Panc1 (cell line): Measurements from ENCODE around the gene DOCK1. TPM values are rescaled to one million over a fixed set of nuclear protein-coding genes. Genes with fewer than 3 reads are reported as not detected.

Experiments used
- ATAC-seq: fragments of 200-7000 bp; cut with Tn5 transposase; 2 replicates; pipeline ENCODE4 v1.9.1; 2020; ENCODE audit warnings: mild to moderate bottlenecking, moderate library complexity
- BruUV-seq: library from RNA; stranded (reverse); fragments of 400-500 nt; replicated peaks from 2 replicates; lab custom pipeline; 2021; lab: Mats Ljungman, UMichigan
- CTCF ChIA-PET: fragments of 300-600 bp; sonication (Branson Sonifier 250); formaldehyde crosslinking; loops from one replicate; lab custom pipeline; 2022; ENCODE audit warnings: antibody characterized with exemption; lab: Charles Lee
- POLR2A ChIA-PET: fragments of 300-600 bp; sonication (Branson Sonifier 250); formaldehyde crosslinking; loops from one replicate; lab custom pipeline; 2022; ENCODE audit warnings: antibody characterized with exemption; lab: Charles Lee
- DNase-seq: peaks from one replicate; pipeline ENCODE4 v3.0.0-alpha.2; 2010; ENCODE audit warnings: low read depth, low spot score
- H3K27ac ChIP-seq: 2 replicates; pipeline ENCODE4 v1.5.1; 2011; ENCODE audit warnings: mild to moderate bottlenecking, low read length, inconsistent platforms
- H3K27me3 ChIP-seq: fragments of 200-500 bp; sonication (Bioruptor generic); 2 replicates; pipeline ENCODE4 v1.6.0; 2014; ENCODE audit warnings: low read length, inconsistent platforms; ENCODE audit not compliant: control insufficient read depth, insufficient read depth
- H3K36me3 ChIP-seq: fragments of 200-500 bp; sonication (Bioruptor generic); 2 replicates; pipeline ENCODE4 v1.5.1; 2014; ENCODE audit warnings: inconsistent platforms, mild to moderate bottlenecking, low read length, moderate library complexity; ENCODE audit not compliant: control insufficient read depth, insufficient read depth
- H3K4me1 ChIP-seq: 2 replicates; pipeline ENCODE4 v1.5.1; 2011; ENCODE audit warnings: inconsistent platforms, mild to moderate bottlenecking, low read length, moderate library complexity; ENCODE audit not compliant: control insufficient read depth, insufficient read depth
- H3K4me3 ChIP-seq, 2 experiments: 2 replicates each; pipeline ENCODE4 v1.5.1; 2011 to 2012; ENCODE audit warnings: low read depth in 2 of 2, low read length in 2 of 2, mild to moderate bottlenecking in 2 of 2, inconsistent platforms in 1 of 2, moderate library complexity in 1 of 2
- H3K9me3 ChIP-seq: fragments of 200-500 bp; sonication (Bioruptor generic); 2 replicates; pipeline ENCODE4 v1.5.1; 2014; ENCODE audit warnings: low read depth, mild to moderate bottlenecking, inconsistent platforms, low read length, moderate library complexity; ENCODE audit not compliant: control insufficient read depth, insufficient read depth
- POLR2AphosphoS5 ChIP-seq: IDR thresholded peaks from 2 replicates; pipeline ENCODE4 v1.6.1; 2012; ENCODE audit warnings: mild to moderate bottlenecking, low read depth, low read length, moderate library complexity
- SIN3A ChIP-seq: IDR thresholded peaks from 2 replicates; pipeline ENCODE4 v1.6.1; 2012; ENCODE audit warnings: low read depth, mild to moderate bottlenecking, low read length, moderate library complexity, borderline replicate concordance; ENCODE audit not compliant: insufficient read depth
- TCF7L2 ChIP-seq: IDR thresholded peaks from 2 replicates; pipeline ENCODE4 v1.6.1; 2011; ENCODE audit warnings: mild to moderate bottlenecking, low read depth, low read length, inconsistent platforms
- in situ Hi-C: cut with HindIII; loops from 2 replicates; pipeline ENCODE4 v1.10.0; 2016; ENCODE audit warnings: low sequenced_read_pairs, low pct_unique_long_range_greater_than_20kb
- intact Hi-C: fragments of 100-400 bp; cut with micrococcal nuclease; formaldehyde crosslinking; loops from one replicate; pipeline ENCODE4 v1.10.0; 2022; ENCODE audit not compliant: unreplicated experiment
- total RNA-seq: library from RNA; stranded (reverse); gene quantifications from one replicate; pipeline ENCODE4 v1.2.1, GENCODE V29; 2021; ENCODE audit not compliant: unreplicated experiment
- TF ChIP-seq, protein P1 (sequence below), 2 experiments: IDR thresholded peaks; 2 replicates each; pipeline ENCODE4 v1.6.1; 2011 to 2012; ENCODE audit warnings: low read depth in 2 of 2, control low read depth in 1 of 2, low read length in 1 of 2, mild to moderate bottlenecking in 1 of 2, moderate library complexity in 1 of 2; ENCODE audit not compliant: insufficient read depth in 1 of 2
- TF ChIP-seq, protein P2 (sequence below): fragments of 450-650 bp; IDR thresholded peaks from 2 replicates; pipeline ENCODE4 v1.5.1; 2017; ENCODE audit warnings: mild to moderate bottlenecking

Gene DOCK1
- total RNA-seq, 1 experiment from 2014 or later: 67.6 TPM

DNA sequence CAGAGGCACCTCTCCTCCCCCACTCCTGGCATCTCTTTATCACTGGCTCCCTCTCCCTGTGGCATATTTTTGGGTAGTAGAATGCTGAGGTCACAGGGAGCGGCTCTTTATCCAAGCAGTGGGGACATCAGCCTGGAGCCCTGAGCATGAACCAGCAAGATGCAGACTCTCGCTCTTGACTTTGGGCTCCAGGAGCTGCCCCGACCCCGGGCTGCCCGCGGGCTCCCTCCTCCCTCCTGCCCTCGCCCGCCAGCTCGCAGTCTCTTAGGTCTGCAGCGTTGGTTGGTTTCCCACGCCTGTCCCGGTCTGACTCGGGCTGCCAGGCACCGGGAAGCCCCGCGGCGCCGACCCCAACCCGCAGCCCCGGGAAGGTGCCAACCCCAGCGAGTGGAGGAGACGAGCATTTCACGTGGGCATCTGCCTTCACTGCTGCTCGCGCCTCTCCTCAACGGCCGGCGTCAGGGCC, 289.8 kb downstream of the DOCK1 start:
- no TSS peak for BruUV-seq
- POLR2A ChIA-PET: no interaction called here

DNA sequence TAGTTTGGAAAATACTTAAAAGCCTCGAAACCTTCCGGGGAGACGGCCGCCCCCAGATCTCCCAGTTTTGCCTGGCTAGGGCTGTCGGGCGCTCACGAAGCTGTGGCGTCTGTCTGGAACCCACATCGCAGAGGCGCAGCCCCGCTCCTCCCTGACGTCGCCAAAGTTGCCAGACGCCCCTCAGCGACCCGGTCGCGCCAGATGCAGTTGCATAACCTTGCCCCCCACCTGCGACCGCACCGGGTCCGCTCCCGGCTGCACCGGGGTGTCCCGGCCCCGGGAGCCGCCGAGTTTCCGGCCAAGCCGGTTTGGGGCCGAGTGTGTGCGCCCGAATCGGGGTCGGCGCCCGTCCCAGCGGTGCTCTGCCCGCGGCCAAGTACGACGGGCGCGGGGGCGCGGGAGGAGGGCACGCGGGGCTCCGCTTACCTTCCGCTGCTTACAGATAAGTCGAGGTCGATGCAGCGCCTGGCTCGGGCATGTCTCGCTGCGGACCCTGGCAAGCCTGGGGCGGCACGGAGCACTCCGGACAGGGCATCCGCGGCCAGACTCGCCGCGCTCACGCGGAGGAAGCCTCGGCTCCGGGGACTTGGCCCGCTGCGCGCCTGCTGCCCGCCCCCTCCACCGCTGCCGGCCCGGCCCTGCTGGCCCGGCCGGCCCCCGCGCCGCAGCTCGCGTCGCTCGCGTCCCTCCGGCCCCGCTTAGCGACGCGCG, 290.5 kb downstream of the DOCK1 start:
- ChIA-PET CTCF (no interaction called here), POLR2A (interaction anchor here (0.5 kb wide), 1 partner anchor 707 kb away, joined by 3 read pairs; no protein-coding TSS in a partner anchor)
- no peaks in the 10 kb centered on the region for H3K9me3 ChIP-seq
- intact Hi-C loops (no loop called here), in situ Hi-C loops (no loop called here)
- DNase-seq (no peak), ATAC-seq (peak; percentile 73)
- H3K36me3 ChIP-seq: no peaks in the 10 kb centered on the region
- TF ChIP-seq SIN3A (no peak), POLR2AphosphoS5 (no peak), TCF7L2 (no peak)
- TF ChIP-seq, protein P1, sequence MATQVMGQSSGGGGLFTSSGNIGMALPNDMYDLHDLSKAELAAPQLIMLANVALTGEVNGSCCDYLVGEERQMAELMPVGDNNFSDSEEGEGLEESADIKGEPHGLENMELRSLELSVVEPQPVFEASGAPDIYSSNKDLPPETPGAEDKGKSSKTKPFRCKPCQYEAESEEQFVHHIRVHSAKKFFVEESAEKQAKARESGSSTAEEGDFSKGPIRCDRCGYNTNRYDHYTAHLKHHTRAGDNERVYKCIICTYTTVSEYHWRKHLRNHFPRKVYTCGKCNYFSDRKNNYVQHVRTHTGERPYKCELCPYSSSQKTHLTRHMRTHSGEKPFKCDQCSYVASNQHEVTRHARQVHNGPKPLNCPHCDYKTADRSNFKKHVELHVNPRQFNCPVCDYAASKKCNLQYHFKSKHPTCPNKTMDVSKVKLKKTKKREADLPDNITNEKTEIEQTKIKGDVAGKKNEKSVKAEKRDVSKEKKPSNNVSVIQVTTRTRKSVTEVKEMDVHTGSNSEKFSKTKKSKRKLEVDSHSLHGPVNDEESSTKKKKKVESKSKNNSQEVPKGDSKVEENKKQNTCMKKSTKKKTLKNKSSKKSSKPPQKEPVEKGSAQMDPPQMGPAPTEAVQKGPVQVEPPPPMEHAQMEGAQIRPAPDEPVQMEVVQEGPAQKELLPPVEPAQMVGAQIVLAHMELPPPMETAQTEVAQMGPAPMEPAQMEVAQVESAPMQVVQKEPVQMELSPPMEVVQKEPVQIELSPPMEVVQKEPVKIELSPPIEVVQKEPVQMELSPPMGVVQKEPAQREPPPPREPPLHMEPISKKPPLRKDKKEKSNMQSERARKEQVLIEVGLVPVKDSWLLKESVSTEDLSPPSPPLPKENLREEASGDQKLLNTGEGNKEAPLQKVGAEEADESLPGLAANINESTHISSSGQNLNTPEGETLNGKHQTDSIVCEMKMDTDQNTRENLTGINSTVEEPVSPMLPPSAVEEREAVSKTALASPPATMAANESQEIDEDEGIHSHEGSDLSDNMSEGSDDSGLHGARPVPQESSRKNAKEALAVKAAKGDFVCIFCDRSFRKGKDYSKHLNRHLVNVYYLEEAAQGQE (IDR thresholded peaks at IDR 0.05; ENCODE audit: insufficient read depth in 1 of 2, low read depth in 2 of 2, low read length in 1 of 2): no peak
- TF ChIP-seq, protein P2, sequence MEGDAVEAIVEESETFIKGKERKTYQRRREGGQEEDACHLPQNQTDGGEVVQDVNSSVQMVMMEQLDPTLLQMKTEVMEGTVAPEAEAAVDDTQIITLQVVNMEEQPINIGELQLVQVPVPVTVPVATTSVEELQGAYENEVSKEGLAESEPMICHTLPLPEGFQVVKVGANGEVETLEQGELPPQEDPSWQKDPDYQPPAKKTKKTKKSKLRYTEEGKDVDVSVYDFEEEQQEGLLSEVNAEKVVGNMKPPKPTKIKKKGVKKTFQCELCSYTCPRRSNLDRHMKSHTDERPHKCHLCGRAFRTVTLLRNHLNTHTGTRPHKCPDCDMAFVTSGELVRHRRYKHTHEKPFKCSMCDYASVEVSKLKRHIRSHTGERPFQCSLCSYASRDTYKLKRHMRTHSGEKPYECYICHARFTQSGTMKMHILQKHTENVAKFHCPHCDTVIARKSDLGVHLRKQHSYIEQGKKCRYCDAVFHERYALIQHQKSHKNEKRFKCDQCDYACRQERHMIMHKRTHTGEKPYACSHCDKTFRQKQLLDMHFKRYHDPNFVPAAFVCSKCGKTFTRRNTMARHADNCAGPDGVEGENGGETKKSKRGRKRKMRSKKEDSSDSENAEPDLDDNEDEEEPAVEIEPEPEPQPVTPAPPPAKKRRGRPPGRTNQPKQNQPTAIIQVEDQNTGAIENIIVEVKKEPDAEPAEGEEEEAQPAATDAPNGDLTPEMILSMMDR: no peak
- no peak overlapping the region for H3K27ac ChIP-seq
- H3K27me3 ChIP-seq: peaks cover 13% of the 10 kb centered on the region
- BruUV-seq: no TSS peak
- peak overlapping the region; percentile 43 to 46 for H3K4me3 ChIP-seq
- peaks cover 10% of the 10 kb centered on the region; the same call in 1 of the 2 replicates for H3K4me1 ChIP-seq

More for the DNA sequence above, 289.8 kb downstream of the DOCK1 start:
- intact Hi-C loops (no loop called here), in situ Hi-C loops (no loop called here)
- no peak for DNase-seq
- no peak for TF ChIP-seq POLR2AphosphoS5
- TF ChIP-seq, protein P2: no peak
- no peak for TF ChIP-seq SIN3A
- TF ChIP-seq TCF7L2: no peak
- TF ChIP-seq, protein P1 (IDR thresholded peaks at IDR 0.05; ENCODE audit: insufficient read depth in 1 of 2, low read depth in 2 of 2, low read length in 1 of 2): no peak
- ATAC-seq: peak; percentile 68
- H3K36me3 ChIP-seq: no peaks in the 10 kb centered on the region
- CTCF ChIA-PET: interaction anchor here (0.7 kb wide), 1 partner anchor 18 kb away, joined by 5 read pairs; no protein-coding TSS in a partner anchor
- peaks cover 10% of the 10 kb centered on the region; the same call in 1 of the 2 replicates for H3K4me1 ChIP-seq
- H3K4me3 ChIP-seq: peak overlapping the region; percentile 43 to 46
- H3K27ac ChIP-seq: no peak overlapping the region
- H3K9me3 ChIP-seq: no peaks in the 10 kb centered on the region
- peaks cover 13% of the 10 kb centered on the region for H3K27me3 ChIP-seq
